Measurements from ENCODE around the gene FBXO9.
"Not testable (repeated sequence)": the region's sequence is repeated elsewhere in the genome, so short reads cannot be mapped to it uniquely, and the experiment has no call there.

Gene FBXO9

DNA sequence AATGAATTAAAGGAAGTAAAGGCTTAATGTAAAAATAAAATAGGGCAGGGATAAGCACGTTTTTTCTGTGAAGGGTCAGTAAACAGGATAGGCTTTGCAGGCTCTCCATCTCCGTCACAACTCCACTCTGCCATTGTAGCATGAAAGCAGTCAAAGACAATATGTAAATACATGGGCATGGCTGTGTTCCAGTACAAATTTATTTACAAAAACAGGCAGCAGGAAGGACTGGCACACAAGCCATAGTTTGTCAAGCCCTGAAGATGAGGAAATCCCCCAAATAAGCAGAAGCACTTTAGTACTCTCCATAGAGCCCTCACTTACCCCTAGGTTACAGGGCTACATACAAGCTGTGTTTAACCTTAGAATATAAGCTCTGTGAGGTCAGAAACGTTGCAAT lies 8.9 kb upstream of the FBXO9 start:
- DNase-seq (ENCODE audit: low read depth), result no peak
- H3K4me3 ChIP-seq (ENCODE audit: low read length), result no peak overlapping the region
- TF ChIP-seq, protein P1, sequence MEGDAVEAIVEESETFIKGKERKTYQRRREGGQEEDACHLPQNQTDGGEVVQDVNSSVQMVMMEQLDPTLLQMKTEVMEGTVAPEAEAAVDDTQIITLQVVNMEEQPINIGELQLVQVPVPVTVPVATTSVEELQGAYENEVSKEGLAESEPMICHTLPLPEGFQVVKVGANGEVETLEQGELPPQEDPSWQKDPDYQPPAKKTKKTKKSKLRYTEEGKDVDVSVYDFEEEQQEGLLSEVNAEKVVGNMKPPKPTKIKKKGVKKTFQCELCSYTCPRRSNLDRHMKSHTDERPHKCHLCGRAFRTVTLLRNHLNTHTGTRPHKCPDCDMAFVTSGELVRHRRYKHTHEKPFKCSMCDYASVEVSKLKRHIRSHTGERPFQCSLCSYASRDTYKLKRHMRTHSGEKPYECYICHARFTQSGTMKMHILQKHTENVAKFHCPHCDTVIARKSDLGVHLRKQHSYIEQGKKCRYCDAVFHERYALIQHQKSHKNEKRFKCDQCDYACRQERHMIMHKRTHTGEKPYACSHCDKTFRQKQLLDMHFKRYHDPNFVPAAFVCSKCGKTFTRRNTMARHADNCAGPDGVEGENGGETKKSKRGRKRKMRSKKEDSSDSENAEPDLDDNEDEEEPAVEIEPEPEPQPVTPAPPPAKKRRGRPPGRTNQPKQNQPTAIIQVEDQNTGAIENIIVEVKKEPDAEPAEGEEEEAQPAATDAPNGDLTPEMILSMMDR (conservative IDR thresholded peaks at IDR 0.05; ENCODE audit: low read length), result no peak

DNA sequence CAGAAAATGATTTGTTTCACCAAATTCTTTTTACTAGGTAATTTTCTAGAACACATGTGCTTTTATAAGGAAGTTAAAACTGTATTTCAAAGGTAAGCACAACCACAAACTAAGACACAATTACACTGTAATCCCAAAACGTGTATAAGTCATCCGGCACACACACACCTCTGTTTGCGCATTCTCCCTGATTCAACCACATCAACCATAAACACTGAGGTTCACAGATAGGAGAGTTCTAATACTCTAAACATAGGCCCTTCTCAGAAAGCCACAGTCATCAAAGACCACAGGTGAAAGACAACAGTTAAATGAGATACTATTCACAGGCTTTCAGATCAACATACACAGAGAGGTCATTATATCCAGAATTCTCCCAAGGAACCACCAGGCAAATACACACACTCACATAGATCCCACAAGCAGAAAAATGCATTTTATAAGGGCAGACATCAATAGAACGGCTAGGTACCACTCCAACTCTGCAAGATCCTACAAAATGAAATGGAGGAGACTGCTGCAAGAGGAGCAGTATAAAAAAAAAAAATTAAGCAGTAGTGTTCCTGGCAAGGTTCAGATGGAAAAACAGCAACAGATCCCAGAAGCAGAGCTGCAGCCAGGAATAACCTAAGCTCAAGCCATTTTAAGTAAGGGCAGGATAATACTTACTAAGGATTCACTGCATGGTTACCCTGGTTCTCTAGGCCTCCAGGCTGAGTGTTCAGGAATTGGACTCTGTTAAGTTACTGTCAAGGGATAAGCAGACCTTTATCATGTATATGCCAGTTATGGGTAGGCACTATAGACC lies 6.6 kb upstream of the FBXO9 start:
- no peak overlapping the region for H3K4me3 ChIP-seq (ENCODE audit: low read length)
- TF ChIP-seq, protein P1 (conservative IDR thresholded peaks at IDR 0.05; ENCODE audit: low read length), result no peak
- no peak for DNase-seq (ENCODE audit: low read depth)

DNA sequence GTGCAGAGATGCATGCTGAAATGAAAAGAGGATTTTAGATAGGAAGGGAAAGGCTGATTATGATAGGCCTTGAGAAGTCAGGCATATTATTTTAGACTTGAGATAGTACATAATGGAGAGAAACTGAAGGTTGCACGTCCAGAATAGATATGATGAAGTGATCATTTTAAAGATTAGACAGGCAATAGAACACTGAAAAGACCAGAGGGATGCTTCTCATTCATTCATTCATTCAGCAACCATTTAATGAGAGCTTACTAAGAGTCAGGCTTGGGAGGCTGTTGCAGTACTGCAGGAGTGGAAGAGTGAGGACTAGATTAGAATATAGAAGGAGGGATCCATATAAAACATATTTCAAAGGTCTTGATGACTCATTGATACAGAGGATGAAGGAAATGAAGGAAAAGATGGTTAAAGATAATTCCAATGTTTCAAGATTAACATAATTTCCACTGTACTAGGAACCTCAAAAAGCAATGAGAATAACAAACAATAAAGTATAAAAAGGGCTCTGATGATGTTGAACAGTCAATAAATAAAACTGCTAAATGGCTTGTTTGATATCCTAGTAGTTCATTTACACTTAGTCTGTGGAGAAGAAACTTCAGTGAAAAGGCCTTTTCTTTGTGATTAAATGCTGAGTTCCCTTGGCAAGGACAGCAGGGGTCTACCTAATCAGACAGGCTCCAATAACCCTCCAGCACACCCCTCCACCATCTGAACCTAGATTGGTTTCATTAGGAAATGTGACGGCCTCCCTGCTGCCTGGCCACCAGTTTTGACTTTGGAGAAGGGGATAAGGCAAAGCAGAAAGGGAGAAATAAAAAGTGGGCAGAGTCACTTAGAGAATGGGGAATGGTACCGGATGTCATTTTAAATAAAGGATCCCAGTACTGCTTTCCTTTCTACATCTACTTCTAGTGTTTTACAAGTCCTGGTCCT lies 5.3 kb upstream of the FBXO9 start:
- TF ChIP-seq, protein P1 (conservative IDR thresholded peaks at IDR 0.05; ENCODE audit: low read length), result no peak
- no peak for DNase-seq (ENCODE audit: low read depth)
- H3K4me3 ChIP-seq (ENCODE audit: low read length), result peak overlapping the region; percentile 77

DNA sequence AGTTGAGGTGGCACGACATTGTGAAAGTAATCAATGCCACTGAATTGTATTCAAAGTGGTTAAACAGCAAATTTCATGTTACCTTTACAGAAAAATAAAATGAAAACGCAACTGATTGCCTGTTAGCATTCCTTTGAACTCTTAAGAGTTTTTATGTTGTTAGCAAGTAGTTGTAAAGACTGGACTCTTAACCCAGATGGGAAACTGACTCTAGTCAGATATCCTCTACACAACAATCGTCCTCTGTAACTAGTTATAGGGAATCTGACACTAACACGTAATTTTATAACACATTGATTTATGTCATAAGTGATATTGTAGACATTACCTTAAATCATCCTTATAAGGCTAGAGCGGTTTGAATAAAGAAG lies 3.0 kb upstream of the FBXO9 start:
- no peak for DNase-seq (ENCODE audit: low read depth)

DNA sequence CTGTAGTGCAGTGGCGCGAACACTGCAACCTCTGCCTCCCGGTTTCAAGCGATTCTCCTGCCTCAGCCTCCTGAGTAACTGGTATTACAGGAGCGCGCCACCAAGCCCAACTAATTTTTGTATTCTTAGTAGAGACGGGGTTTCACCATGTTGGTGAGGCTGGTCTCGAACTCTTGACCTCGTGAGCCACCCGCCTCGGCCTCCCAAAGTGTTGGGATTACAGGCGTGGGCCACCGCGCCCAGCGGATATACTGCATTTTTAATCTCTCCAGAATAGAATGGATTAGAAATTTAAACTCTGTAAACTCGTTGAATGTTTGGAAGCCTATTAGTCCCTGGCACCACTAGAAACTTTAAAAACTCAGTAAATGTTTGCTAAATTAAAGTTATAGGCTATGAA lies 949 bp upstream of the FBXO9 start:
- not testable (repeated sequence) for DNase-seq (ENCODE audit: low read depth); H3K4me3 ChIP-seq (ENCODE audit: low read length)

More for the DNA sequence above, 3.0 kb upstream of the FBXO9 start:
- TF ChIP-seq, protein P1 (conservative IDR thresholded peaks at IDR 0.05; ENCODE audit: low read length), result no peak
- peak overlapping the region; percentile 77 for H3K4me3 ChIP-seq (ENCODE audit: low read length)

DNA sequence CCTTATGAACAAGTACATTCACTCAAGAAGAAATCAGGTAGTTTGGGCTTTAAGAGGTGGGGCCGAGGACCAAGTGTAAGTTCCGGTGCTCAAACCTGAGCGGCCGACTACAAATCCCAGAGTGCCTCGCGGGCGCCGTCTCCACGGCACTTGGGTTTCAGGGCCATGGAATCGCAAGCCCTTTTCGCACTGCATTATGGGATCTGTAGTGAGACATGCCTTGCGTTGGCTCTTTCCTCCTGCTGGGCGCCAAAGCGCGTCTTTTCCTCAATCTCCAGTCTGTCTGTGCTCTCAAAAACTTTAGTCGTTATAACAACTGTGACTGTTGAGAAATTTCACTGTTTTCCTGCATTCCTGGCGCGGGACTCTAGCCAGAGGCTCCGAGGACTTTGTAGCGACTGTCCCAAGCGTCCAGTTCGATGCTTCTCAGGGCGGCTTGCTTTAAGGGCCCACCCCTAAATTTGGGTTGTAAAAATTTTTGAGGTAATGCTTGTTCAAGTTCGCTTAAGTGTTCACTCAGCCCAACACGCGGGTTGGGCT lies 408 bp upstream of the FBXO9 start:
- peak overlapping the region; percentile 85 for H3K4me3 ChIP-seq (ENCODE audit: low read length)
- peak; percentile 96 for DNase-seq (ENCODE audit: low read depth)
- TF ChIP-seq, protein P1 (conservative IDR thresholded peaks at IDR 0.05; ENCODE audit: low read length), result no peak

DNA sequence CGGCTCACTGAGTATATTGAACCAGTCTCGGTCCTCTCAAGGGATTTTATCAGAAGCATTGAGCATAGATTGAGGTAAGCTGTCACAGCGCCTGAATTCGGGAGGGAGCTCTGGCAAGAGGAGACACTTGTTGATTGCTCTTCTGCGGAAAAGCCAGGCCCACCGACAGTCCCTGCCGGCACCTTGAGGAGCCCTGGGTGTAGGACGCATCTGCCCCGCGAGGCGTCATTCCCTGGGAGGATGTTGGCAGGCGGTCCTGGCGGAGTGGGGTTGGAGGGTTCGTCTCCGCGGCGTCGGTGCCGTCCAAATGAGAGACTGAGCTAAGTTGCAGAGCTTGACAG lies 843 bp downstream of the FBXO9 start:
- TF ChIP-seq, protein P1 (conservative IDR thresholded peaks at IDR 0.05; ENCODE audit: low read length), result peak; percentile 11; the same call in 1 of the 2 replicates
- peak; percentile 35 for DNase-seq (ENCODE audit: low read depth)
- H3K4me3 ChIP-seq (ENCODE audit: low read length), result peak overlapping the region; percentile 85

Measured in AG10803 (cell line).